NOMO-1 (cell line): ENCODE results near the gene DENND1B.
"Not testable (repeated sequence)": the region's sequence is repeated elsewhere in the genome, so short reads cannot be mapped to it uniquely, and the experiment has no call there.

Experiments used
- DNase-seq, 2 experiments: peaks; one replicate each; lab custom pipeline; 2025; ENCODE audit not compliant: unreplicated experiment in 2 of 2; lab: John Stamatoyannopoulos, UW

Gene DENND1B

GRCh38 chr1:197637406-197637805, 137.9 kb downstream of the DENND1B start:
- no peak for DNase-seq

DNA sequence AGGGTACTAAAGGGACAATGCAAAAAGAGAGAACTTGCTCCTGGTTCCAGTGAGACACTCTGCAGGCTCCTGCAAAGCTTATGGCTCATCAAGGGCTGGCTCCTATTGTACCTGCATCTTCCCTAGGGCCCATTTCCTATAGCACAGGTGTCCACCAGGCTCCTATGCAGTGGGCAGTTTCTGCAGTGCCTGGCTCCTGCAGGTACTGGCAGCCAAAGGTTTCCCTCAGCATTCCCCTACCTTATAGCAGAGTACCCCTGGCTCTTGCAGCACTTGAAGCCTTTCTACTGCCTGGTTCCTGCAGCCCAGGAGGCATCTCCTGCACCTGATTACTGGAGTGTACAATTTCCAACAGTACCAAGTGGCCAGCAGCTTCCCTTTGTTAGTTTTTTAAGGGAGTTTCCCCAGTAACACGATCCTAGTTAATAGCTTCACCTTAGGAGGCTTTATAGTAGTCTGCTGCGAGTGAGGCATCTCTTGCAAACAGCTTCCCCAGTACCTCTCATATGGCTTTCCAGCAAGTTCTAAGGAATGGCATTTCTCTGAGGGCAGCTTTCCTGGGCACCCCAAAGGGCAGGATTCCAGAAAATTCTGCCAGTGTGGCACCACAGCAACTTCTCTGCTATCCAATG, 141.7 kb downstream of the DENND1B start:
- DNase-seq: no peak

DNA sequence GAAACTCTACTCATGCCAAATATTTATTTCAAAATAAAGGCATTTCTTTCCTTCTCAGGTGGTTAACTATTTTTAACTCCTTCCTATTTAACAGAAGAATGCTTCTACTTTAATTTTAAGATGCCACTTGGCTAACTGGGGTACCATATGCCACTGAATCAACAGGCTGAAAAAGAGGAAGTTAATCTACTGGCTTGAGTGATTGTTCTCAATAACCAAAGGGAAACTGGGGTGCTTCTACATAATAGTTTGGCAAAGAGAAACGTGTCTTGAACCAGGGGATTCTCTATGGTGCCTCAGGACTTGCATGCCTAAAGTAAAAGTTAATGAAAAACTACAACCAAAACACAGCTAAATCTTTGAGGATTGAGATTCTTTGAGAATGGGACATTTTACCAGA, 142.6 kb downstream of the DENND1B start:
- DNase-seq: peak in 1 of 2 experiments; percentile 14

DNA sequence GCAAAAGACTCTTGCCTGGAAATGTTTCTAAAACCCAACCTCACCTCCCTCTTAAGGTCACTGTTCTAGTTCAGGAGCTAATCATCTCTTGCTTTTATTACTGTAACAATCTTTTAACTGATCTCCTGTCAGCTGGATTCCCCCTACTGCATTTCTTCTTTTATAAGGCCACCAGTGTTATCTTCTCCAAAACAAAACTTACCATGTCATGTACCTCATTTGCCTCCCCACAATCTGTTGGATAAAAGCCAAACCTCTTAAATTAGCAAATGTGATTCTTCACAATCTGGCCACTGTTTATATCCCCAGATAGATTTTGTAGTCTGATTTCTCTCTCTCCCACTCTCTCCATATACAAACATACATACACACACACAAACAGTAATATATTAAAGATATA, 143.3 kb downstream of the DENND1B start:
- no peak for DNase-seq

DNA sequence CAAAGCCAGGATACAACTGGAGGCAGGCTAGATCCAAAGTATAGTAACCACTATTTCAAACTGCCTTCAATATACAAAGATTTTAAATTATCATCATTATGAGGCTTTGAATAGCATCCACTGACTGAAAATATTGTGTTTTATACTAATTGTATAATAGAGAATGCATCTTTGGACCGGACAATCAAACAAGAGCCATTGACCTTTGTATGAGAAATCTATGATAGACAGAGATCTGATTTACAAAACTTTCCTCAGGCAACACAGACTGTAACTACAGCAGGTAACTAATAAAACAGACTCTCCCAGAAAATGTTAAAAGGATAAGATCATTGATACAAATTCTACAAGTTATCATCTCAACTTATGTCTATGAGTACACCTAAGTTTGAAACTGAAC, 152.9 kb downstream of the DENND1B start:
- DNase-seq: no peak

GRCh38 chr1:197621761-197622160, 153.5 kb downstream of the DENND1B start:
- no peak for DNase-seq

DNA sequence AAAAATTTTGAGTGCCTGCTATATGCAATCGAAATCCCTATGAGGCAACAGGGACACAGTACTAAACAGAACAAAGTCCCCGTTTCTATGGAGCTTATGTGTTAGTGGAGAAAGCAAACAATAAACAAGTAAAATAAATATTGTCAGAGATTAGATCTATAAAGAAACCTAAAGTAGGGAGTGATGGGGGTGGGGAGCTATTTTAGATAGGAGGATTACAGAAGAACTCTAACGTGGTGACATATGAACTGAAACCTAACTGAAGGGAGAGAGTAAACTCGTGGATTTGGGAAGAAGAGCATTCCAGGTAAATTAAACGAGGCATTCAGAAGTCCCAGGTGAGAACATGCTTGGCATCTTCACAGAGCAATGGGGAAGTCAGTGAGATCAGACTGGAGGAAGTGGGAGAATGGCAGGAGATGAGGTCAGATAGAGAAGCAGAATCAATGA, 154.5 kb downstream of the DENND1B start:
- DNase-seq: no peak

GRCh38 chr1:197619008-197619640, 156.2 kb downstream of the DENND1B start:
- DNase-seq: peak in 1 of 2 experiments; percentile 19

GRCh38 chr1:197618061-197618460, 157.2 kb downstream of the DENND1B start:
- no peak for DNase-seq

- DNase-seq: no peak
Measured at GRCh38 chr1:197615693-197616011, 159.6 kb downstream of the DENND1B start.

DNA sequence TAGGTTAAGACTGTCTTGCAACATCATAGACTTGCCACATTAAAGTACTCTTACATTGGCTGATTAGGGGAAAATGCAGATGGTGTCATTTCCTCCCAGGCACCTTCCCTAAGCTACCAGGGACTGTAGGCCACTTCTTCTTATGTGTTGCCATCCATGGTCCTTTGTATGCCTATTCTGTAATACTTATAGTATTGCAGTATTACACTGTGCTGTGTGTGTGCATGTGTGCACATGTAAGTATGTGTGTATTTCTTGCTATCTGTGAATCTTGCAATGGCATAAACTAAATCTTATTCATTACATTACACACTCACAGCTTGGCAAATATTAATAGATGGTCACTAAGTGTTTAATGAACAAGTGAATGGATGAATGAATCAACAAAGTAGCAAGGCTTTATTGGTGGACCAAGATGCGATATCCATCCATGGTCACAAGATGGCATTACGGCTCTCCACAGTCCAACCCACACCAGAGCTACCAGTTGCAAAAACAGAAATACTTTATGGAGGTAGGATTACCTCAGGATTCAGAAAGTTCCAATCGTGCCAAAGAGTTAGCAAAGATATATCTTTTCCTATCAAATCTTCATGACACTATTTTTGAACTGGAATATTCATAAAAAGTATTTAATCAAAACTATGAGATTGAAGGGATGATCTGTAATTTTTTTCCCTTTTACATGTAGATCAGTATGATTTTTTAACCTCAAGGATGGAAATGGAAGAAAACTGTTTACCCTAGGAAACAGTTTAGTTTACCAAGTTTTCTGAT, 160.2 kb downstream of the DENND1B start:
- DNase-seq: peak in 1 of 2 experiments; percentile 20

- no peak for DNase-seq
Measured at GRCh38 chr1:197606168-197606845, 169.0 kb downstream of the DENND1B start.

DNA sequence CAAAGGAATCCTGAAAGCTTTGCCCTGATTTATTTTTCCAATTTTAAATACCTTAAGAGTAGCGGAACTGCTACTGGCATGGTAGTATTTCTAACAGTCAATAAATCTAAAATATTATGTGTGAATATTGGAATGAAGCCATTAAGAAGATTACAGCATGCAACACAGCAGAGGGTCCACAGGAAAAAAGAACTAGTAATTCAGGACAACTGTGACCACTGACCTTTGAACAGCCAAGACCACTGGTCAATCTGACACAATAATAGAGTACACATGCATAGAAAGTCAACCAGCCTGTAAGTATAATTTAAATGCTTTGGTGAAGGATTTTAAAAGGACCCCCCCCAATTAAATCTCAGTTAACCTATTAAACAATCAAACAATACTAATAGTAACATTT, 171.0 kb downstream of the DENND1B start:
- DNase-seq: no peak

DNA sequence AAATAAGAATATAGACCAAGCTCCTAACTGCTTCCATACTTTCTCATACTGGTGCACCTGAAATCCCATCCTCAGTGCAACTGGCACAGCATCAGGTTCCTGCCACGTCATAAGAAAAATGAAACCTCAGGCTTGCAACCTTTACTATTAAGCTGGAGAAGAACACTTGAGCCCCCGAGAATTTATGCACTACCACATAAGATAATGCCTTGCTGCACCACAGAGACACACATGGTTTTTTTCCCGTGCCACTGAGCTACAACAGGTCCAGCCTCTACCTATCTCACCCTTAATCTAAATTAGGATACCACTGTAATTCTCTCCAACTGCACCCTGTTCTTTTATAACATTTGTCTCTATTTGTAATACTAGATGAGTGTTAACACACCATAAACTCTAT, 174.5 kb downstream of the DENND1B start:
- no peak for DNase-seq

GRCh38 chr1:197599789-197600188, 175.5 kb downstream of the DENND1B start:
- no peak for DNase-seq

DNA sequence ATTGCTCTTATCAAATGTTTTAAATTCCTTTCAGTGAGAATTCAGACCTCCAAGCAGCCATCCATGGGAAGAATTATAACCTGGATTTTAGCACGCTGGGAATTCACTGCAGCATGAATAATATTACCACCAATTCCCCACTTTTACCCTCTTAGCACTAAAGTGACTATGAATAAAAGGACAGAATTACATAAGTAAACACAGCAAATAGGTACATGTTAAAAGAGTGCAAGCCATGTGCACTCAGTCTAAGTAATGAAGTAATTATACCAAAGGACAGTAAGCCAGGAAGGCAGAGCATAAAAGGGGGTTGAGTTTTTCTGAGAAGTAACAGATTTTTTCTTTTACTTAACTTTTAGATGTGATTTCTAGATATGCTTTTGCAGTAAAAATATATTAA, 176.3 kb downstream of the DENND1B start:
- no peak for DNase-seq

DNA sequence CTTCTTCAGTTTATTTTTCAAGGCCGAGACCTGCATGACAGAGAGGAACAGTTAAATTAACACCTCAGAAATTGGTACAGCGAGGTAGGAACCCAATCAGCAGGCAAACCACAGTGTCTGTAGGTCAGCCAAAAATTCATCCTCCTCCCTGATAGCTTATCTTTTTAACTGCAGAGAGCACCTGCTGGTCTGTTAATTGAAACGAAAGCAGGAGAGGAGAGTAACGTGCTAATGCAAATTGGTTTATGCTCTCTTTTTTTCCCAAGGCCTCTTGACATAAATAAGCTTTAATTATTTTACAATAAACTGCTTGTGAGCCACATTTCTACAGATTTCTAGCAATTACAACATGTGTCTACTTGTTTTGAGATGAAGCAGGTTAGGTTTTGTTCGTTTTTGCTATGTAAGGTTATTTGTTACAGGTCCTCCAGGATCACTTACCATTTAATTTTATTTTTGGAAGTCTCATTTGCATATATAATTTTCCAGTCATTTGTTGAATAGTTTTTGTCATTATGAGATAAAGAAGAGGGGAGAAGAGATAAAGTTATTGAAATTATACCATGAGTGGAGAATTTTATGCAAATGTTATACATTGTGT, 179.9 kb downstream of the DENND1B start:
- no peak for DNase-seq

- no peak for DNase-seq
Measured at GRCh38 chr1:197590687-197591086, 184.6 kb downstream of the DENND1B start.

- no peak for DNase-seq
Measured at GRCh38 chr1:197585809-197586208, 189.5 kb downstream of the DENND1B start.

DNA sequence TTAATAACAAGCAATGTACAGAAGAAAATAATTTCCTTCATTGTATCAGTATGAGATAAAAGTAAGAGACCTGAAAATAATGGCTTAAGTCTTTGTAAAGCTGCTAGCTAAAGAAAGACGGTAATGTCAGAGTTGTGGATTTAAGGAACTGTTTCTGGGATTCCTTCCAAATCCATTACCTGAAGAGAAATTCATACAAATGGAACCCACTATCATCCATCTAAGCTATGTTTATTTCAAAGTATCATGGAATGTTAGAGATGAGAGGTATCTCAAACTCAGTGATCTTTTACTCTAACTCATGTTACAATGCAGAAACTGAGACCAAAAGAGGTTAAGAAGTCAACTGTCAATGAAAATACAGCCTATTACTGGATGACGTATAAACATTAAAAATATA, 197.7 kb downstream of the DENND1B start:
- no peak for DNase-seq

- DNase-seq: not testable (repeated sequence)
Measured at GRCh38 chr1:197575531-197575930, 199.7 kb downstream of the DENND1B start.
